ENCODE results near the gene MGLL.

MGLL gene

GRCh38 chr3:127858937-127859336 is 36.6 kb upstream of the MGLL start:
- TF ChIP-seq, protein P1, sequence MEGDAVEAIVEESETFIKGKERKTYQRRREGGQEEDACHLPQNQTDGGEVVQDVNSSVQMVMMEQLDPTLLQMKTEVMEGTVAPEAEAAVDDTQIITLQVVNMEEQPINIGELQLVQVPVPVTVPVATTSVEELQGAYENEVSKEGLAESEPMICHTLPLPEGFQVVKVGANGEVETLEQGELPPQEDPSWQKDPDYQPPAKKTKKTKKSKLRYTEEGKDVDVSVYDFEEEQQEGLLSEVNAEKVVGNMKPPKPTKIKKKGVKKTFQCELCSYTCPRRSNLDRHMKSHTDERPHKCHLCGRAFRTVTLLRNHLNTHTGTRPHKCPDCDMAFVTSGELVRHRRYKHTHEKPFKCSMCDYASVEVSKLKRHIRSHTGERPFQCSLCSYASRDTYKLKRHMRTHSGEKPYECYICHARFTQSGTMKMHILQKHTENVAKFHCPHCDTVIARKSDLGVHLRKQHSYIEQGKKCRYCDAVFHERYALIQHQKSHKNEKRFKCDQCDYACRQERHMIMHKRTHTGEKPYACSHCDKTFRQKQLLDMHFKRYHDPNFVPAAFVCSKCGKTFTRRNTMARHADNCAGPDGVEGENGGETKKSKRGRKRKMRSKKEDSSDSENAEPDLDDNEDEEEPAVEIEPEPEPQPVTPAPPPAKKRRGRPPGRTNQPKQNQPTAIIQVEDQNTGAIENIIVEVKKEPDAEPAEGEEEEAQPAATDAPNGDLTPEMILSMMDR (IDR thresholded peaks at IDR 0.05; ENCODE audit: low read depth, low read length, missing control alignments), result no peak
- H3K4me3 ChIP-seq (replicated peaks; ENCODE audit: low read depth, low read length), result no peak overlapping the region
- no peak for DNase-seq (ENCODE audit: extremely low read depth, low read depth)

DNA sequence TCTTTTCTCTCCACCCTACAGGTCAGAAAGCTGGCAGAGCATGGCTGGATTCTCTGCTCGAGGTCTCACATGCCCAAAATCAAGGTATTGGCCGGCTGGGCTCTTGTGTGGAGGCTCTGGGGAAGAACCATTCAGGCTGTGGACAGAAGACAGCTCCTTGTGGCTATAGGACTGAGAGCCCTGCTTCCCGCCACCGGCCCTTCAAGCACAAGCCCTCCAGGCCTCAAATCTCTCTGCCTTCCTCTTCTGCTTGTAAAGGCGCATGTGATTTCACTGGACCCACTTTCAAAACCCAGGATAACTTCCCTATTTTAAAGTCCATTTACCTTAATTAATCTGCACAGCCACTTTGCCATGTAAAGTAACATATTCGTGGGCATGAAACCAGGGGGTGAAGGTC is 36.2 kb upstream of the MGLL start:
- TF ChIP-seq, protein P1 (IDR thresholded peaks at IDR 0.05; ENCODE audit: low read depth, low read length, missing control alignments), result no peak
- H3K4me3 ChIP-seq (replicated peaks; ENCODE audit: low read depth, low read length), result no peak overlapping the region
- no peak for DNase-seq (ENCODE audit: extremely low read depth, low read depth)

- H3K4me3 ChIP-seq (replicated peaks; ENCODE audit: low read depth, low read length), result no peak overlapping the region
- no peak for DNase-seq (ENCODE audit: extremely low read depth, low read depth)
Observed at GRCh38 chr3:127857333-127857732, 35.0 kb upstream of the MGLL start.

GRCh38 chr3:127856801-127857200 is 34.5 kb upstream of the MGLL start:
- TF ChIP-seq, protein P1 (IDR thresholded peaks at IDR 0.05; ENCODE audit: low read depth, low read length, missing control alignments), result no peak
- no peak overlapping the region for H3K4me3 ChIP-seq (replicated peaks; ENCODE audit: low read depth, low read length)
- DNase-seq (ENCODE audit: extremely low read depth, low read depth), result no peak

More at GRCh38 chr3:127857333-127857732, 35.0 kb upstream of the MGLL start:
- TF ChIP-seq, protein P1 (IDR thresholded peaks at IDR 0.05; ENCODE audit: low read depth, low read length, missing control alignments), result no peak

- TF ChIP-seq, protein P1 (IDR thresholded peaks at IDR 0.05; ENCODE audit: low read depth, low read length, missing control alignments), result no peak
- no peak overlapping the region for H3K4me3 ChIP-seq (replicated peaks; ENCODE audit: low read depth, low read length)
- DNase-seq (ENCODE audit: extremely low read depth, low read depth), result no peak
Observed at GRCh38 chr3:127855246-127855645, 32.9 kb upstream of the MGLL start.

DNA sequence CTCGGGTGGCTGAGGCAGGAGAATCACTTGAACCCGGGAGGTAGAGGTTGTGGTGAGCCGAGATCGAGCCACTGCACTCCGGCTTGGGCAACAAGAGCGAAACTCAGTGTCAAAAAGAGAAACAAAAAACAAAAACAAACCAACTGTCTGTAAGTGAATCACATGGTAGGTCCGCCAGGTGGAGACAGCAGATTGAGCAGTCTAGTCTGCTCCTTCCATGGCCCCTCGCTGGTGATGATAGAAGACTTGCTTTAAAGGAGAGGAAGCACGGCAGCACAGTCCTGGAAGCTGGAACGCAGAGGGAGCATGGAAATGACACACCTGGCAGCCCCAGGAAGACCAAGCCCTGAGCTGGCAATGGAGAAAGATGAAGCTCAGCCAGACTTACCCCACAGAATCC is 31.4 kb upstream of the MGLL start:
- no peak for DNase-seq (ENCODE audit: extremely low read depth, low read depth)
- no peak overlapping the region for H3K4me3 ChIP-seq (replicated peaks; ENCODE audit: low read depth, low read length)
- TF ChIP-seq, protein P1 (IDR thresholded peaks at IDR 0.05; ENCODE audit: low read depth, low read length, missing control alignments), result no peak

DNA sequence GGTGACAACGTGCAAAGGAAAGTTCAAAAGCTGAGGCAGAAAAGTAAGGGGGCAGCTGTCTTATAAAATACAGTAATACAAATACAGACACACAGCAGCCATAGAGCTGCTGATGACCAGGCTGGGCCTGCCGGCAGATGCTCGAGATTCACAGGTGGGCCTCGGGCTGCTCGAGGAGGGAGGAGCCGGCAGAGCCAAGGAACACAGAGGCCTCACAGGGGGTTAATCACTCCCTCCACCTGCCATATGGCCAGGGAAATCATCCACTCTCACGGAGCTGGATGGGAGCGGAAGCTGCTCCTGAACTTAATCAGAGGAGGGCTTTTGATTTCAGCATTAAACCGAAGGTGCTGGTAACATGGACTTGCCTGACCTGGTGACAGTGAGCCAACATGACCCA is 29.6 kb upstream of the MGLL start:
- no peak for DNase-seq (ENCODE audit: extremely low read depth, low read depth)
- H3K4me3 ChIP-seq (replicated peaks; ENCODE audit: low read depth, low read length), result no peak overlapping the region
- TF ChIP-seq, protein P1 (IDR thresholded peaks at IDR 0.05; ENCODE audit: low read depth, low read length, missing control alignments), result no peak
